ENCODE measurements around the gene EXOC4.

Gene EXOC4

DNA sequence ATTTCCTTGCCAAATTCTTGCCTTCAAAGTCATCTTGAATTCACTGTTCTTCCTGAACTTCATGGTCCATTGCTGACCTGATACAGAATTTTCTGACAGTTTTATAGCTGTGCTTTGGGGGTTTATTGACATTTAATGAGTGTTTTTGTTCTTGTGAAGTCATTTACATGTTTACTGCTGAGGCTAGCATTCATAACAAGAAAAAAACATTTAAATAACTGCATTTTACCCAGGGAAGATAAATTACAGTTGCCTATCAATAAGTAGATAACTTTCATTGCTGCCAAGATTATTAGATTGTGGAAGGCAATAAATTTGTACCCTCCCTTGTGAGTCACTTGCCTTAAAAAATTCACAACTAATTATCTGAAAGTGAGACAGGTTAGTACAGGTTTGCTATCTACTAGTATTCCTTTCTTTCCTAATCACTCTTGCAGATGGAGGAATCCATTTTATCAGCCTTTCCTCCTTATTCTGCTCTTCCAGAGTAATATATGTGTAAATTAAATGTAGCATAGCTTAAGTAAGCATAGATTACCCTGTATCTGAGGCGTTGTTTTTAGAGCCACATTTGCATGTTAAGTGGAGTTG lies 178.4 kb downstream of the EXOC4 start:
- DNase-seq (ENCODE audit: low spot score), result no peak

DNA sequence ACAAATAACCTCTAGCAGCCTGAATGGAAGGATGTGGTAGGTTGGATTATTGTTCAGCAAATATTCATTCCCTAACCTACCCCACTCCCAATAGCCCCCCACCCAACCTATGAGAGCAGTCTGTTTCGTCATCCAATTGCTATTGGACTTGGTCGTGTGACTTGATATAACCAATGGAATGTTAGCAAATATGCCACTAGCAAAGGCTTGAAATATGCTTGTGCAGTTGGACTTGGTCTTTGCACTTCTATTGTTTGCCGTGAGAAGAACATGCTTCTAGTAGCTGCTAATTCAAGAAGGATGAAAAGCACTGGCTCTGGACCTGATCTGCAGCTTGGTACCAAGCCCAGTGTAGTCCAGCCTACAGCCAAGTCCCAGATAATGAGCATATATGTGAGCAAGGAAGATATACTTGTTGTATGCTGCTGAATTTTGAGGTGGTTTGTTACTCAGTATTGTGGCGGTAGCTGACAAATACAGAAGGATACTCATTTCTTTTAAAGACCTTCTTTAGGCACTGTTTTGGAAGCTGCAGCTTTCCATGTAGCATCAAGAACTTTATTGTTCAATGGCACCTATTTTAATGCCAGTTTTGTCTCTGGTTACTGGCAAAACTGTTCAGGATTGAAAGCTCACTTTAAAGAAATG lies 180.4 kb downstream of the EXOC4 start:
- no peak for DNase-seq (ENCODE audit: low spot score)

DNA sequence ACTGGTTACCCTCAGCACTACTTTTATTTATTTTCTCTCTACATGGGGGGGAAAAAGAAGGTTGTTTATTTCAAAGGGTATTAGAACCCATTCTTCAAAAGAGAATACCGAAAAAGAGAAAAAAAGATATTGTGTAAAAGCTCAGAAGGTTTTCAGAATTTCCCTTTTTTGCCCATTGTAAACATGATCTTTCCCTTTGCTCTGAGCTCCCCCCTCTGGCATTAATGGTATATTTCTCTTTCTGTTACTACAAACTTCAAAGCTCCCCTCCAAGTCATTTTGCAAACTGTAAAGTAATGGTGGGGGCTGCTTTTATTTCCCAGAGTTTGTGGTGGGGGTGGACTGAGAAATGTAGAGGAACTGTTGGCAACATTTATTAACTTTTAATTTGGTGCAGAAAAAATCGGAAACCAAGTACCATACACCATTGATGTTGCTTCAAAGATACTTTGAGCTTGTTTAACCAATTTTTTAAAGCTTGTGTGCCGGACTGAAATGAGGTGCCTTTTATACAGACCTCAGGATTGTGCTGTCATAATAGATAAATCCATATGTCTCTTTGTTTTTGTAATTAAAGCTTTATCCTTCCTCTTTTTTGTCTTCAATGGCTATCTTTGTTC lies 181.5 kb downstream of the EXOC4 start:
- DNase-seq (ENCODE audit: low spot score), result peak; percentile 23

- no peak for DNase-seq (ENCODE audit: low spot score)
These were observed 183.1 kb downstream of the EXOC4 start for GRCh38 chr7:133436014-133436428.

- no peak for DNase-seq (ENCODE audit: low spot score)
These were observed 184.7 kb downstream of the EXOC4 start for GRCh38 chr7:133437544-133437943.

- DNase-seq (ENCODE audit: low spot score), result no peak
These were observed 189.9 kb downstream of the EXOC4 start for GRCh38 chr7:133442818-133443217.

DNA sequence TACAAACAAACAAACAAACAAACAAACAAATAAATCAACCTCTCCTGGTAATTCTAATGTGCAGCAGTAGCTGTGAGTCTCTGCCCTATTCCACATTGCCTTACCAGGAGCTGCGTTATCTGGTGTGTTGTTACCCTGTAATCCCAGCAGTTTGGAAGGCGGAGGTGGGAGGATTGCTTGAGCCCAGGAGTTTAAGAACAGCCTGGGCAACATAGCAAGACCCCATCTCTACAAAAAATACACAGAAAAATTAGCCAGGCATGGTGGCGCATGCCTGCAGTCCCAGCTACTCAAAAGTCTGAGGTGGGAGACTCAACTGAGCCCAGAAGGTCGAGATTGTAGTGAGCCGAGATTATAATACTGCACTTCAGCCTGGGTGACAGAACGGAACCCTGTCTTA lies 192.7 kb downstream of the EXOC4 start:
- DNase-seq (ENCODE audit: low spot score), result no peak

DNA sequence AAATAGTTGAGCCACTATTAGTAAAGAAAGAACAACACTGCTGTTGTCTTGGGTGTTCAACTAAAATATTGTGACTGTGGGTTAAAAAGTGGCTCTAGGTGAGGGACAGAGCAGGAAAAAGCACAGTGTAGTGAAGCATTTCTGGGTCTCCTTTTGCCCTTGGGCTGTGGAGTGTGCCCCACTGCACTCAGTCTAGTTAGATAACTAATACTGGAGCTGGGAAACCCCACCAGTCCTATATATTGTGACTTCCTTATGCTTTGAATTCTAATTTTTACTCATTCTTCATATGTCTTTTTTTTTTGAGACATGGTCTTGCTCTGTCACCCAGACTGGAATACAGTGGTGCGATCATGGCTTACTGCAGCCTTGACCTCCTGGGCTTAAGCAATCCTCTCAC lies 195.1 kb downstream of the EXOC4 start:
- no peak for DNase-seq (ENCODE audit: low spot score)

- DNase-seq (ENCODE audit: low spot score), result no peak
These were observed 199.7 kb downstream of the EXOC4 start for GRCh38 chr7:133452577-133452976.

DNA sequence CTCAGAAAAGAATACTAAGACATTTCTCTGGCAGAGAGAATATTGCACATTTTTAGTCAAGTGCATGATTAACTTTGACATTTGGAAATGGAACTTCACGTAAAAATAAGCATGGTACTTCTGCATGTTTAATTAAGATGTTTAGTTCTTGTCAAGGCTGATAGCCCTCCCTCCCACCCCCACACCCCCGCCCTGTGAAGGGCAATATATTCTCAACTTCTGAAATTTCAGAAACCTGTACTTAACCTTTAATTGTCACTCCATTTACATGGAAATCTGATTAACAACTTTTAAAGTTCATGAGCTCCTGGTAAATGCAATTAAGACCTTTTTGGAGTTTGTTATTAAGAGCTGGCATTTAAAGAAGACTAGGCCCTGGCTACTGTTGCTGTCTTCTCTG lies 205.8 kb downstream of the EXOC4 start:
- DNase-seq (ENCODE audit: low spot score), result no peak

DNA sequence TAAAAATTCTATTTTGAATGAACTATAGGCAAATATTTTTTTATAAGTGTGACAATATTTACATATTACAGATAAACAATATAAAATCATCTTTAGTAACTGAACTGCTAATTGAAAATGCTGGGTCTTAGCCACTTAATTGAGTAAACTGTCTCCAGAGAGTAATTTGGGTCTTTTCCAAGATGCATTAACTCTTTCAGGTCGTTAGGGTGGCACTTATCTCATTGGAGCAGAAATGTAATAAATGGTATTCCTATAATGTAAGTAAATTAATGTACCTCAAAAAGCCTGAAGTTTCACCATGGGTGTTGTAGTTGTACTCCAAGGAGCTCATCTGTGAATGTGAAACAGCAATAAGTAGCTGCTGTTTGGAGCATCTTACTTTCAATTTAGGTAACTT lies 208.5 kb downstream of the EXOC4 start:
- DNase-seq (ENCODE audit: low spot score), result no peak

GRCh38 chr7:133475655-133476054 lies 222.8 kb downstream of the EXOC4 start:
- DNase-seq (ENCODE audit: low spot score), result no peak

DNA sequence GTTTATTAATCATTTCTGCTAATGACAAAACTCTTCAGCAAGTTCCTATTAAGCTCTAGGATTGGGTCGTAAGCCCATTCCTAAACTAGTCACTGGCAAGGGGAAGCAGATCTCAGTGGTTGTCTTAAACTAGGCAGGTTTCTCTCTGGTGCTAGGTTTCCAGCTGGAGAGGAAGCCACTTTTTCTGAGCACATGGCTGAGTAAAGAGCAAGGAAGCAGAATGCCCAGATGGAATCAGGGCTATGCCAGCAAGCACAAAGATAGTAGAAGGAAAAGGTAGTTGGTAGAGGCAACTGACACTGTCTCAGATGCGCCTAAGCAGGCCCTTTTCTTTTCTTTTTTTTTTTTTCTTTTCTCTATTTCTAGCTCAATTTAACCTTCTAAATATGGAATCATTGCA lies 224.9 kb downstream of the EXOC4 start:
- no peak for DNase-seq (ENCODE audit: low spot score)

DNA sequence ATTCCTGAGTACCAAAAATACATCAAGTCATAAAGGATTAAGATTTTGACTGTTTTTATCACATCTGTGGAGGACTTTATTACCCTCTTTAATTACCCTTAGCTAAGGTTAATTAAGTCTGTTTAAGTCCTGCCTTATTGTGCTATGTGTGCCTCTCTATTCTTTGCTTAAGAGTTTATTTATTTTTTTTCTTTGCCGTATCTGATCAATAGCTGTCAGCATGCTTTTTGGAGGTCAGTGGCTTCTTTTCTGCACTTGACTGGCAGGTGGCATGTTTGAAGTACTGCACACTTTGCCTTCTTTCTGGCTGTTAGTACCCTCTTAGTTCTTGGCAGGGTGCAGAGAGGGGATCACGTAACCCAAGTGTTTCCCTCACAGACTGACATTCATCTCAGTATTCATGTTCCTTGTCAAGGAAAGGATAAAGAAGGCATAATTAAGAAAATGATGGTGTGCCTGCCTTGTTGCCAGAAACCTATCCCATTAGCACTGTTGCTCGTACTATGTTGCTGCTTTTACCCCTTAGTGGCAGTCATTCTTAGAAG lies 225.8 kb downstream of the EXOC4 start:
- no peak for DNase-seq (ENCODE audit: low spot score)

- no peak for DNase-seq (ENCODE audit: low spot score)
These were observed 226.7 kb downstream of the EXOC4 start for GRCh38 chr7:133479456-133480065.

DNA sequence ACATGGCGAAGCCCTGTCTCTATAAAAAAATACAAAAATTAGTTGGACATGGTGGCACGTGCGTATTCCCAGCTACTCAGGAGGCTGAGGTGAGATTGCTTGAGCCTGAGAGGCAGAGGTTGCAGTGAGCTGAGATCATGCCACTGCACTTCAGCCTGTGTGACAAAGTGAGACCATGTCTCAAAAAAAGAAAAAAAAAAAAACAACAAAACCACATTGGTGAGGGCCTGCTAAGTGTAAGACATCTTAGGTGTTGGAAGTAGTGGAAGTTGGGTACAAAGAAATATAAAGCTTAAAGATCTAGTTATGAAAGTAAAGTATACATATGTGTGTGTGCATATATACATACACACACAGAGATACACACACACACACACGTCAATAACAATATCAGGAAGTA lies 228.0 kb downstream of the EXOC4 start:
- DNase-seq (ENCODE audit: low spot score), result no peak

DNA sequence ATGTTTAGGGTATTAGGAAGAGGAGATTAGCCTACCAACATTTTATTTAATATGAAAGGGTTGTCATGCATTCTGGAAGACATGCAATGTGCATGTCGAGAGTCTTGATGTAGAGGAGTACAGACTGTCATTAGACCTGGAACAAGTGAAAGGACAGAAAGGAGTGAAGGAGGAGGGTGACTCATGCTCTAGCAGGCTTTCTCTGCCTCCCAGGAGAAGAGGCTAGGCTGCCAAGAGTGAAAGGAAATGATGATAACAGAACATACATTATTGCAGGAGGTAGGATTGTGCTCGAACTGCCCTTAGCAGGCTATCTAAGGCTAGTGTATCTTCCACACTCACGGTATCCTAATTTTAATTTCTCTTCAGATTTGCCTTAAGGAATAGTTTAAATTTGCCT lies 228.8 kb downstream of the EXOC4 start:
- no peak for DNase-seq (ENCODE audit: low spot score)

- no peak for DNase-seq (ENCODE audit: low spot score)
These were observed 229.7 kb downstream of the EXOC4 start for GRCh38 chr7:133482599-133482998.

DNA sequence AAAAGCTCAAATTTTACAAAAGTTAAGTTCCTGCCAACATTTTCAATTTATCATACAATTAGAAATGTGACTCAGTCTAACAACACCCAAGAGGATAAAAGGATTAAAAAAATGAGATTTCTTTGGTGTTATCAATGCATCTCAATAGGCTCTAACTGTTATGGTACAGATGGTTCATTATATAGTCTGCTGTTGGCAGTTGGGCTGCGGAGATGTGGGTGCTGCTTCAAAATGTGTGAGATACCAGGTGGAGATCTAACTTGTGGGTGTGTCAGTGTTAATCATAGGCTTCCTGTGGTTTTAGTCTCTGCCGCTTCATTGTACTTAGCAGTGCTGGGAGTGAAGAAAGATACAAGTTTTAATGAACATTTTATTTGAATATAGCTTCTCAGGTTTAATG lies 231.2 kb downstream of the EXOC4 start:
- DNase-seq (ENCODE audit: low spot score), result no peak

DNA sequence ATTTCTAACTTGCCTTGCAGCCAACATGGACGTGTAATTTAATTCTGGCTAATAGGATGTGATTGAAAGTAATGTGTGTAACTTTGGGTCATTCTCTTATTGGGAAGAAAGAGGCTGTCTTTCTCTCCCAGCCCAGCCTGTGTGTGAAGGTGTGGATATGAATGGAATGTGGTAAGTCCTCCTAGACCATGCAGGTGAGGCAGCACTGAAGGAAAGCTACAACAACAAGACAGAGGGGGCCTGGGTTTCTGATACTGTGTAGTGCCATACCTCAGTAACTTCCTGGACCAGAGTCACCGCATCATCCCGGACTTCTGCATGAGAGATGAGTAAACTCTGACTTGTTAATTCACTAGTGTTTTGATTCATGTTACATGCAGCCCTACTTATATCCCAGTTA lies 237.0 kb downstream of the EXOC4 start:
- no peak for DNase-seq (ENCODE audit: low spot score)

GRCh38 chr7:133491201-133491691 lies 238.4 kb downstream of the EXOC4 start:
- no peak for DNase-seq (ENCODE audit: low spot score)

DNA sequence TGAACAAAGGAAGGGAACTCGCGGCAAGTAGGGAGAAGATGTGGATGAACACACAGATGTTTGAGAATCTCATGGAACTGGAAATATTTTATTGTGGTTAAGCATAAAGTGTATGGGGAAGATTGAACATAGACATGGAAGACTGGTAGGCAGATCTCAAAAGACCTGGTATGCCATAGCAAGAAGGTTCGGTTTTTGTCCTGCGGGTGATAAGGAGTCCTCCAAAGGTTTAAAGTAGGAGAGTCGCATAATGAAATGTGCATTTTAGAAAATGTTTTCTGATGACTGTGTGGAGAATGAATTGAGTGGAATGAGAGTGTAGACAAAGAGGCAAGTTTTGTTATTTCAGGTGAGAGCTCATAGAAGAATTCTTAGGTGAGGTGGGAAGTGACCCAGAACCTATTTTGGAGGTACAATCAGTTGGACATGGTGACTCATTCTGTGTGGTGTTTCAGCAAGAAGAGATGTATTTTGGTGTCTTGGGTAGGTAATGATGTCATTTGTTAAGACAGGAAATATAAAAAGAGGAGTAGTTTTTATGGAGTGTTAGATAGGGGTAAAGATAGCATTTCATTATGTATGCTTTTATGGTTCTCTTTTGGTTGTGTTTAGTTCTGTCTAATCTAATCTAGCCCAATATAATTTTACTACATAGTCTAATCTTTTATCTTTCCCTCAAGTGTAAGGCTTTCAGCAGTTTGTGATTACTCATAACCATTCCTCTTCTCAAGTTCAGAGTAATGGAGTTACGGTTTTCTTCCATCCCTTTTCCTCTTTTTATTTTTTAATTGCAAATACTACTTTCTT lies 239.2 kb downstream of the EXOC4 start:
- DNase-seq (ENCODE audit: low spot score), result no peak
